Psoas muscle (tissue), 8 donors: Measurements from ENCODE around the gene KDM2B. TPM values are rescaled to one million over a fixed set of nuclear protein-coding genes. Genes with fewer than 3 reads are reported as not detected.
"Not testable (repeated sequence)": the region's sequence is repeated elsewhere in the genome, so short reads cannot be mapped to it uniquely, and the experiment has no call there.

ENCODE experiments used
- ATAC-seq, 4 donors: fragments of 200-7000 bp; cut with Tn5 transposase; one replicate each; pipeline ENCODE4 v1.9.1; 2020; ENCODE audit warnings: moderate library complexity in 3 of 4, mild to moderate bottlenecking in 2 of 4
- DNase-seq, 2 donors: peaks; one replicate each; pipeline ENCODE4 v3.0.0-alpha.2; 2020
- H3K27ac ChIP-seq: fragments of 200-600 bp; one replicate; pipeline ENCODE4 v1.8.0; 2022
- H3K27me3 ChIP-seq, 3 donors: fragments of 200-600 bp in 1 of 3; one replicate each; pipeline versions ENCODE4 v1.6.1 to v1.8.0; 2013 to 2022; ENCODE audit warnings: low read length in 2 of 3, mild to moderate bottlenecking in 2 of 3, moderate library complexity in 1 of 3; ENCODE audit not compliant: insufficient read depth in 3 of 3
- H3K36me3 ChIP-seq, 2 donors: fragments of 200-600 bp in 1 of 2; one replicate each; pipeline versions ENCODE4 v1.6.1 to v1.8.0; 2013 to 2022; ENCODE audit warnings: low read depth in 1 of 2, mild to moderate bottlenecking in 1 of 2, moderate library complexity in 1 of 2; ENCODE audit not compliant: insufficient read depth in 1 of 2
- H3K4me1 ChIP-seq: fragments of 200-600 bp; one replicate; pipeline ENCODE4 v1.8.0; 2022
- H3K4me3 ChIP-seq: fragments of 200-600 bp; one replicate; pipeline ENCODE4 v1.8.0; 2022; ENCODE audit warnings: mild to moderate bottlenecking
- H3K9me3 ChIP-seq: fragments of 200-600 bp; one replicate; pipeline ENCODE4 v1.8.0; 2022
- CTCF ChIP-seq: fragments of 200-600 bp; IDR thresholded peaks from one replicate; pipeline ENCODE4 v1.8.0; 2022; ENCODE audit warnings: antibody characterized with exemption
- whole genome bisulfite sequencing, 3 donors: extraction: QIAGEN DNeasy Blood & Tissue Kit; methylation state at CpG; one replicate each; pipeline versions ENCODE4 v1.1.6 to v1.1.7; 2013; 5-methylcytosine and 5-hydroxymethylcytosine counted together
- intact Hi-C, 2 donors: fragments of 100-400 bp; cut with DNase I; formaldehyde crosslinking; loops; one replicate each; pipeline versions ENCODE4 v1.11.0 to v1.14.2; 2022
- polyA plus RNA-seq, 3 donors: library from polyadenylated mRNA; stranded (reverse); fragments of 200-250 nt; gene quantifications; one replicate each; pipeline ENCODE4 v1.2.3, GENCODE V29; 2013
- total RNA-seq, 4 donors: library from RNA; stranded (reverse); fragmentation: NEBNext Ultra II Directional in 2 of 4; extraction: Animal tissue kit (Norgen Biotek cat#: 25700) in 2 of 4; gene quantifications; one replicate each; pipeline versions ENCODE4 v1.2.1 to v1.2.4, GENCODE V29; 2021 to 2023
- donor health status: healthy with polysubstance abuse.
- donor health status: DM: no; HTN: no; CAD: no; lungs with moderate emphysema.
- donor health status: Bipolar disorder and iron deficiency.
- donor health status: healthy.
- donor health status: DM: yes; HTN: yes; CAD: no.
- donor health status: DM: no; HTN: no; CAD: no.
- donor health status: DM: no; HTN: no; CAD: no.
- donor health status: DM: yes; HTN: yes; CAD: no.

KDM2B gene
- total and polyA plus RNA-seq, 7 donors = 6.3 to 11.5 (median 9.9) TPM

- DNase-seq = no peak
- Histone ChIP-seq H3K36me3 (no peaks in the 10 kb centered on the region), H3K27ac (no peak overlapping the region), H3K9me3 (no peaks in the 10 kb centered on the region), H3K27me3 (no peaks in the 10 kb centered on the region), H3K4me3 (no peak overlapping the region), H3K4me1 (no peaks in the 10 kb centered on the region)
- no peak for ATAC-seq
- intact Hi-C loops = no loop called here
- WGBS, 3 donors = 80 to 86% (median 84%) methylated on average over 3 of the region's 3 CpGs
- no peak for TF ChIP-seq CTCF
Observed at GRCh38 chr12:121392325-121392716, 188.5 kb downstream of the KDM2B start.

- TF ChIP-seq CTCF = no peak
- 61 to 66% (median 63%) methylated on average over 10 of the region's 10 CpGs for WGBS, 3 donors
- DNase-seq (no peak), ATAC-seq (no peak)
- no peaks in the 10 kb centered on the region for H3K9me3 ChIP-seq
- no peaks in the 10 kb centered on the region for H3K4me1 ChIP-seq
- H3K4me3 ChIP-seq = peak overlapping the region; percentile 1
- no peaks in the 10 kb centered on the region for H3K27me3 ChIP-seq
- intact Hi-C loops = no loop called here
- H3K27ac ChIP-seq = no peak overlapping the region
- H3K36me3 ChIP-seq = no peaks in the 10 kb centered on the region
Observed at GRCh38 chr12:121391619-121392324, 189.1 kb downstream of the KDM2B start.

- no peaks in the 10 kb centered on the region for H3K27me3 ChIP-seq
- WGBS, 3 donors = 92 to 96% (median 93%) methylated on average over 2 of the region's 2 CpGs
- ATAC-seq (no peak), DNase-seq (no peak)
- no peaks in the 10 kb centered on the region for H3K4me1 ChIP-seq
- H3K27ac ChIP-seq = no peak overlapping the region
- no peak overlapping the region for H3K4me3 ChIP-seq
- no peak for TF ChIP-seq CTCF
- no peaks in the 10 kb centered on the region for H3K9me3 ChIP-seq
- no peaks in the 10 kb centered on the region for H3K36me3 ChIP-seq
- intact Hi-C loops = no loop called here
Observed at GRCh38 chr12:121390856-121391255, 190.0 kb downstream of the KDM2B start.

- H3K27ac ChIP-seq = no peak overlapping the region
- no peak for ATAC-seq
- TF ChIP-seq CTCF = no peak
- 71 to 74% (median 71%) methylated on average over 5 of the region's 5 CpGs for WGBS, 3 donors
- no peaks in the 10 kb centered on the region for H3K36me3 ChIP-seq
- no peaks in the 10 kb centered on the region for H3K27me3 ChIP-seq
- no peaks in the 10 kb centered on the region for H3K9me3 ChIP-seq
- intact Hi-C loops = no loop called here
- DNase-seq = no peak
- H3K4me1 ChIP-seq = no peaks in the 10 kb centered on the region
- no peak overlapping the region for H3K4me3 ChIP-seq
Observed at GRCh38 chr12:121388421-121388981, 192.3 kb downstream of the KDM2B start.

GRCh38 chr12:121384891-121385290 lies 195.9 kb downstream of the KDM2B start:
- H3K27me3 ChIP-seq, H3K36me3 ChIP-seq, ATAC-seq, H3K4me3 ChIP-seq, H3K9me3 ChIP-seq, H3K4me1 ChIP-seq, intact Hi-C loops, H3K27ac ChIP-seq, DNase-seq: not testable (repeated sequence)
- 71 to 80% (median 74%) methylated on average over 6 of the region's 6 CpGs for WGBS, 3 donors
